ENCODE data around the gene STUM. TPM values are rescaled to one million over a fixed set of nuclear protein-coding genes. Genes with fewer than 3 reads are reported as not detected.
"Not testable (repeated sequence)": the region's sequence is repeated elsewhere in the genome, so short reads cannot be mapped to it uniquely, and the experiment has no call there.

STUM gene
- total and polyA plus RNA-seq, 12 donors: 0.13 to 0.44 (median 0.24) TPM; not detected in 1

DNA sequence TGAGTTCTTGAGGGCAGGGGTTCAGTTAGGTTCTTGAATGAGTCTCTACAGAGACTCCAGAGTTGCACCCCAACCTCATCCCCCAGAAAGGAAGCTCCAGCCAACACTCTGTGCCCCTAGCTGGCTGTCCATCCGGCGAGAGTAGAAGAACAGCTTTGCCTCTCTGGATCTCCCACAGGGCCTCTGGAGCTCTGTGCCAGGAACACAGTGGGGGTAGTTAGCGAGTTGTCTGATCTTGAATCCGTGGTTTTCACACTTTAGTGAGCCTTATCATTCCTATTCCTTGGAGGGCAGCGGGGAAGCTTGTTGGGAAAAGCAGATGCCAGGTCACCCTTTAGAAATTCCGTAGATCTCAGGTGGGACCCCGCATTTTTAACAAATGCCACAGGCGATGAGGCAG lies 45.0 kb downstream of the STUM start:
- intact Hi-C loops (cut with DNase I): no loop called here
- Histone ChIP-seq H3K4me1 (replicated peaks in 1 of 2) (peaks cover 0 to 9% of the 10 kb centered on the region in 2 donors), H3K27me3 (no peaks in the 10 kb centered on the region), H3K27ac (no peak overlapping the region), H3K36me3 (replicated peaks in 1 of 2) (no peaks in the 10 kb centered on the region), H3K9me3 (replicated peaks in 1 of 3) (no peaks in the 10 kb centered on the region), H3K4me3 (no peak overlapping the region)
- TF ChIP-seq POLR2A (IDR thresholded peaks at IDR 0.05): no peak
- TF ChIP-seq, protein P1, sequence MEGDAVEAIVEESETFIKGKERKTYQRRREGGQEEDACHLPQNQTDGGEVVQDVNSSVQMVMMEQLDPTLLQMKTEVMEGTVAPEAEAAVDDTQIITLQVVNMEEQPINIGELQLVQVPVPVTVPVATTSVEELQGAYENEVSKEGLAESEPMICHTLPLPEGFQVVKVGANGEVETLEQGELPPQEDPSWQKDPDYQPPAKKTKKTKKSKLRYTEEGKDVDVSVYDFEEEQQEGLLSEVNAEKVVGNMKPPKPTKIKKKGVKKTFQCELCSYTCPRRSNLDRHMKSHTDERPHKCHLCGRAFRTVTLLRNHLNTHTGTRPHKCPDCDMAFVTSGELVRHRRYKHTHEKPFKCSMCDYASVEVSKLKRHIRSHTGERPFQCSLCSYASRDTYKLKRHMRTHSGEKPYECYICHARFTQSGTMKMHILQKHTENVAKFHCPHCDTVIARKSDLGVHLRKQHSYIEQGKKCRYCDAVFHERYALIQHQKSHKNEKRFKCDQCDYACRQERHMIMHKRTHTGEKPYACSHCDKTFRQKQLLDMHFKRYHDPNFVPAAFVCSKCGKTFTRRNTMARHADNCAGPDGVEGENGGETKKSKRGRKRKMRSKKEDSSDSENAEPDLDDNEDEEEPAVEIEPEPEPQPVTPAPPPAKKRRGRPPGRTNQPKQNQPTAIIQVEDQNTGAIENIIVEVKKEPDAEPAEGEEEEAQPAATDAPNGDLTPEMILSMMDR (IDR thresholded peaks at IDR 0.05): no peak
- DNase-seq: no peak
- WGBS, 4 donors: 86 to 93% (median 88%) methylated on average over 8 of the region's 8 CpGs

DNA sequence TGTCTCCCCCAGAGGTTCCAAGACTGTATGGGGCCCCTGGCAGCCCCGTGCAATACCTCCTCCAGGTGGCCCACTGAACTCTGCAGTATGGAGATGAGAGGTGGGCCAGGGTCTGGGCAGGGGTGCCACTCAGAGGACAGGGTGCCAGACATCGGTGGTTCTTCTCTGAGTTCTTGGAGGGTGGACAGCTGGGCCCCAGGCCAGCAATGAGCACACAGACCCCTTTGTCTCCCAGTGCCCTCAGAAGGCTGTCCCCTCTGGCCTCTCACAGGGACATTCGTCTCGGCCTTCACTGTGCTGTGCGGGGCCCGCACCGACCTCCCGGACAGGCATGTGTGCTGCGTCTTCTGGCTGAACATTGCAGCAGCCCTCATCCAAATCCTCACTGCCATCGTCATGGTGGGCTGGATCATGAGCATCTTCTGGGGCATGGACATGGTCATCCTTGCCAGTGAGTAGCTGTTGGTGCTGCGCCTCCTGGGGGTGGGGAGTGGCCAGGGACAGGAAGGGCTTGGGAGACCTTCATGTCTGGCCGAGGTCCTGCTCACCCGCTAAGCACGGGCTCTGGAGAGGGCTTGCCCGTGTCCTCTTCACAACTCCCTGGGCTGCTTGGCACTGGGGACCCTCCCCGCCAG lies 48.1 kb downstream of the STUM start:
- H3K9me3 ChIP-seq (replicated peaks in 1 of 3): no peaks in the 10 kb centered on the region
- no peak for TF ChIP-seq POLR2A (IDR thresholded peaks at IDR 0.05)
- TF ChIP-seq, protein P1 (IDR thresholded peaks at IDR 0.05): no peak
- intact Hi-C loops (cut with DNase I): no loop called here
- no peaks in the 10 kb centered on the region for H3K36me3 ChIP-seq (replicated peaks in 1 of 2)
- H3K4me1 ChIP-seq (replicated peaks in 1 of 2): no peaks in the 10 kb centered on the region
- H3K27ac ChIP-seq: no peak overlapping the region
- no peaks in the 10 kb centered on the region for H3K27me3 ChIP-seq
- no peak for DNase-seq
- no peak overlapping the region for H3K4me3 ChIP-seq
- 85 to 95% (median 90%) methylated on average over 11 to 16 of the region's 16 CpGs for WGBS, 4 donors

DNA sequence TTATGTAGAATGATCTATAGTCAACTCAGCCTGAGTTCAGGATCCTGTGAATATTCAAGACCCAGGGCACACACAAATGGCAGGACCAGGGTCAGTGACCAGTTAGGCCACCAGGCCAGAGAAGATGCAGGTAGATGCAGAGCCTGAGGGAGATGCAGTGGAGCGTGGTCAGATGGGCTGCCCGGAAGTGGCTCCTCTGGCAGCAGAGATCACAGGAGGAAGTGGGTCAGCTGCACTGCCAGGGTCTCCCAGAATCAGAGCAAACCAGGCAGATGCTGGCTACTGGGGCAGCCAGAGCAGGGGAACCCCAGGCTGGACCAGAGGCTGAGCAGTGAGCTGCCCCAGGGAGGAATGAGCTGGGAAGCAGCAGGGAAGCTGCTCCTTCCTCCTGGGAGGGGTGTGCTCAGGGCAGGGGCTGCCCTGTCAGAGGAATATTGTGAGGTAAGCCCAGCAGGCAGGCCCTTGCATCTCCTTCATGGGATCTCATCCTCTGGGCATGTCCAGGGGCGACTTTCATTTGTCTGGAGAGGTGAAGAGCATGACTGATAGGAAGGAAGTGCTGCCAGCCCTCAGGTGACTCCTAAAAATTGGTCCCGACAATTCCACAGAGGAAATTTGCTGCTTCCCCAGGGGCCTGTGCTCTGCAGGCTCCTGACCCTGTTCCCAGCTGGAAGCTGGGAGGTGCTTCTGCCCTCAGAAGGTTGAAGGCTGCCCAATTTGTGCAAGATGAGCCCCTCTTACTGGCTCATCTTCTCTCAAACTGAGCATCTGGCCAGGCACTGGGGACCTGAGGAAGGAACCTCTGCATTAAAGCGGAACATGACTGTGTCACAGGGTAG lies 49.3 kb downstream of the STUM start:
- TF ChIP-seq, protein P1 (IDR thresholded peaks at IDR 0.05): no peak
- no peak for TF ChIP-seq POLR2A (IDR thresholded peaks at IDR 0.05)
- Histone ChIP-seq H3K27ac (no peak overlapping the region), H3K36me3 (replicated peaks in 1 of 2) (no peaks in the 10 kb centered on the region), H3K4me1 (replicated peaks in 1 of 2) (no peaks in the 10 kb centered on the region), H3K9me3 (replicated peaks in 1 of 3) (no peaks in the 10 kb centered on the region), H3K27me3 (no peaks in the 10 kb centered on the region), H3K4me3 (no peak overlapping the region)
- WGBS, 4 donors: 81 to 92% (median 85%) methylated on average over 2 to 5 of the region's 5 CpGs
- no peak for DNase-seq
- intact Hi-C loops (cut with DNase I): no loop called here

DNA sequence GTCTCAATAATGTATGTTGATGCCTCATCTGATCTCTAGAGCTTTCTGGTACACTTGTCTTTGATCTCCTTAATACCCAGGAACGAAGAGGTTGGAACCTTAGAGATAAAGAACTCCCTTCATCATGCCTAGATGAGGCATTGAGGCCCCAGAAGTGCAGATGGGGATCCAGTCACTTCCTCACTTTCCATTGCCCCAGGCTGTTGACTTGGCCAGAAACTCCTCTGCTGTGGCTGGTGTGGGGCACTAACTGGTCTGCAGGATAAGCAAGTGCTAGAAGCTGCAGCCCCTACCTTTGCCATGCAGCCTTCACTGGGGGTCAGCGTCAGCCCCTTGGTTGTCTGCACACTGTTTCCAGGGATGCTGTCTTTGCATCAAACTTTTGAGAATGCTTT lies 49.9 kb downstream of the STUM start:
- no peak overlapping the region for H3K27ac ChIP-seq
- no peaks in the 10 kb centered on the region for H3K9me3 ChIP-seq (replicated peaks in 1 of 3)
- TF ChIP-seq POLR2A (IDR thresholded peaks at IDR 0.05): no peak
- TF ChIP-seq, protein P1 (IDR thresholded peaks at IDR 0.05): no peak
- H3K4me1 ChIP-seq (replicated peaks in 1 of 2): no peaks in the 10 kb centered on the region
- H3K4me3 ChIP-seq: no peak overlapping the region
- no peak for DNase-seq
- no peaks in the 10 kb centered on the region for H3K27me3 ChIP-seq
- H3K36me3 ChIP-seq (replicated peaks in 1 of 2): no peaks in the 10 kb centered on the region
- intact Hi-C loops (cut with DNase I): no loop called here
- 78 to 90% (median 85%) methylated on average over 2 of the region's 2 CpGs for WGBS, 4 donors

DNA sequence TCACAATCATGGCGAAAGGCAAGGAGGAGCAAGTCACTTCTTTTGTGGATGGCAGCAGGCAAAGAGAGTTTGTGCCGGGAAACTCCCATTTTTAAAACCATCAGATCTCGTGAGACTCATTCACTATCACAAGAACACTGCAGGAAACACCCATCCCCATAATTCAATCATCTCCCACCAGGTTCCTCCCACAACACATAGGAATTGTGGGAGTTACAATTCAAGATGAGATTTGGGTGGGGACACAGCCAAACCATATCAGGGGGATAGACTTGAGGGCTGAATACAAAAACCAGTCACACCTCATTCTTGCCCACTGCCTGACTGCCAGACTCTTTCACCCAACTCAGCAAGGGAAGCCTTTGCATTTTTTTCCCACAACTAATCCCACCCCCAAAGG lies 50.4 kb downstream of the STUM start:
- DNase-seq; H3K27me3 ChIP-seq; H3K27ac ChIP-seq; H3K4me1 ChIP-seq (replicated peaks in 1 of 2); intact Hi-C loops (cut with DNase I); H3K9me3 ChIP-seq (replicated peaks in 1 of 3); H3K36me3 ChIP-seq (replicated peaks in 1 of 2); H3K4me3 ChIP-seq: not testable (repeated sequence)
- WGBS, 4 donors: 83 to 91% (median 88%) methylated on average over 3 of the region's 3 CpGs

Data from adrenal gland (tissue), 12 donors.